Esophagus squamous epithelium (tissue), 4 donors: Measurements from ENCODE around the gene MRGPRD.

Experiments used
- POLR2A ChIP-seq, 4 donors: fragments of 450-650 bp; IDR thresholded peaks; one replicate each; pipeline ENCODE4 v1.6.1; 2017; ENCODE audit warnings: antibody characterized with exemption in 4 of 4, mild to moderate bottlenecking in 4 of 4, moderate library complexity in 3 of 4
- TF ChIP-seq, protein P1 (sequence below), 6 experiments: fragments of 450-650 bp in 4 of 6; fragments of 200-600 bp in 2 of 6; sonication (generic) in 2 of 6; IDR thresholded peaks; one replicate each; pipeline ENCODE4 v1.5.1; 2016 to 2019; ENCODE audit warnings: antibody characterized with exemption in 6 of 6, mild to moderate bottlenecking in 4 of 6, moderate library complexity in 4 of 6

DNA sequence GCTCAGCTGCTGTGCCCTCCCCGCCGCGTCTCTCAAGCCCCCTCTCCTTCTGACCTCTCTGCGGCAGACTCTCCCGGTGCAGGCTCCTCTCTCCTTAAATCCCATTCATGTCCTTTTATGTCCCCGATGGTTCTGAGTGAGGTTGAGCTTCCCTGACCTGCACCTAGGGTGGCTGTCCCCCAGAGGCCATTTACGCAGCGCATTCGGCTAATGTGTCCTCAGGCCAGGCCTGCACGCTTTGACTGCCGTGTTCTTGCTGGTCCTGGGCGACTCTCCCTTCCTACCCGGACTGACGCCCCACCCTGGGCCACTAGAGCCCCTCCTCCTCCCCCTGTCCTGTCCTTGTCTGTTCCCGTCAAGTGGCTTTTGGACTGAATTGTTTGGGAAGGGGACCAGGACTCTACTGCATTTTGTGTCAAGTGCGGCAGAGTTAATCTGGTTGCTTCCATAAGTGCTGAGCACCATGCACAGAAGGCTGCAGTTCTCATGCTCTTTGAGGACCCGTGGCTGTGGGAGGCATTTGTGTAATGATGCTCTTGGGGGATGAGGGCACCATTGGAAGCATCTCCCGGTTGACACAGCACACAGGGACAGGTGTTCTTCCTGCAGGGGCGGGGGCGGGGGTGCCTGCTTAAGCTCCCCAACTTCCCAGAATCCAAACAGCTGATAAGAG is 40.0 kb downstream of the MRGPRD start:
- TF ChIP-seq, protein P1, sequence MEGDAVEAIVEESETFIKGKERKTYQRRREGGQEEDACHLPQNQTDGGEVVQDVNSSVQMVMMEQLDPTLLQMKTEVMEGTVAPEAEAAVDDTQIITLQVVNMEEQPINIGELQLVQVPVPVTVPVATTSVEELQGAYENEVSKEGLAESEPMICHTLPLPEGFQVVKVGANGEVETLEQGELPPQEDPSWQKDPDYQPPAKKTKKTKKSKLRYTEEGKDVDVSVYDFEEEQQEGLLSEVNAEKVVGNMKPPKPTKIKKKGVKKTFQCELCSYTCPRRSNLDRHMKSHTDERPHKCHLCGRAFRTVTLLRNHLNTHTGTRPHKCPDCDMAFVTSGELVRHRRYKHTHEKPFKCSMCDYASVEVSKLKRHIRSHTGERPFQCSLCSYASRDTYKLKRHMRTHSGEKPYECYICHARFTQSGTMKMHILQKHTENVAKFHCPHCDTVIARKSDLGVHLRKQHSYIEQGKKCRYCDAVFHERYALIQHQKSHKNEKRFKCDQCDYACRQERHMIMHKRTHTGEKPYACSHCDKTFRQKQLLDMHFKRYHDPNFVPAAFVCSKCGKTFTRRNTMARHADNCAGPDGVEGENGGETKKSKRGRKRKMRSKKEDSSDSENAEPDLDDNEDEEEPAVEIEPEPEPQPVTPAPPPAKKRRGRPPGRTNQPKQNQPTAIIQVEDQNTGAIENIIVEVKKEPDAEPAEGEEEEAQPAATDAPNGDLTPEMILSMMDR (IDR thresholded peaks at IDR 0.05), result no peak
- TF ChIP-seq POLR2A (IDR thresholded peaks at IDR 0.05), result no peak
